Osteoblast (primary cell): ENCODE measurements around the gene INSYN2B. TPM values are rescaled to one million over a fixed set of nuclear protein-coding genes. Genes with fewer than 3 reads are reported as not detected.

ENCODE experiments used
- DNase-seq: peaks from one replicate; pipeline ENCODE4 v3.0.0; 2011; ENCODE audit warnings: low spot score, mixed read lengths; ENCODE audit not compliant: insufficient read length; ENCODE audit errors: missing footprints
- H2AFZ ChIP-seq: 2 replicates; pipeline ENCODE4 v1.6.0; 2011; ENCODE audit warnings: mild to moderate bottlenecking, low read length
- H3K27ac ChIP-seq: 2 replicates; pipeline ENCODE4 v1.5.1; 2011; ENCODE audit warnings: mild to moderate bottlenecking, low read depth, low read length, moderate library complexity
- H3K27me3 ChIP-seq: 2 replicates; pipeline ENCODE4 v1.6.0; 2012; ENCODE audit warnings: mild to moderate bottlenecking, control low read depth, inconsistent platforms, low read length, moderate library complexity; ENCODE audit not compliant: insufficient read depth
- H3K36me3 ChIP-seq: 2 replicates; pipeline ENCODE4 v1.5.1; 2011; ENCODE audit warnings: mild to moderate bottlenecking, low read length, control low read depth, moderate library complexity; ENCODE audit not compliant: insufficient read depth
- H3K4me1 ChIP-seq: 2 replicates; pipeline ENCODE4 v1.5.1; 2011; ENCODE audit warnings: mild to moderate bottlenecking, low read length, control low read depth, moderate library complexity; ENCODE audit not compliant: insufficient read depth
- H3K4me2 ChIP-seq: 2 replicates; pipeline ENCODE4 v1.6.0; 2011; ENCODE audit warnings: mild to moderate bottlenecking, low read length; ENCODE audit not compliant: insufficient read depth
- H3K4me3 ChIP-seq: fragments of 200-600 bp; sonication (generic); 3 replicates; pipeline ENCODE4 v1.5.1; 2012; ENCODE audit warnings: mild to moderate bottlenecking, low read length, inconsistent platforms; ENCODE audit not compliant: insufficient read depth
- H3K79me2 ChIP-seq: 2 replicates; pipeline ENCODE4 v1.6.0; 2012; ENCODE audit warnings: mild to moderate bottlenecking, low read length, control low read depth, inconsistent platforms; ENCODE audit not compliant: insufficient read depth
- H3K9me3 ChIP-seq: 2 replicates; pipeline ENCODE4 v1.5.1; 2011; ENCODE audit warnings: low read depth, low read length, control low read depth
- H4K20me1 ChIP-seq: 2 replicates; pipeline ENCODE4 v1.6.0; 2012; ENCODE audit warnings: mild to moderate bottlenecking, low read length, control low read depth; ENCODE audit not compliant: insufficient read depth
- total RNA-seq: library from RNA; depleted of rRNA; stranded (reverse); fragments of >200 nt; gene quantifications from 2 replicates; pipeline ENCODE4 v1.2.3, GENCODE V29; 2012
- TF ChIP-seq, protein P1 (sequence below): IDR thresholded peaks from 2 replicates; pipeline ENCODE4 v1.5.1; 2011; ENCODE audit warnings: mild to moderate bottlenecking, low read depth, low read length, moderate library complexity; ENCODE audit errors: extremely low read depth

Gene INSYN2B
- total RNA-seq, 1 donor, result 2.2 TPM

DNA sequence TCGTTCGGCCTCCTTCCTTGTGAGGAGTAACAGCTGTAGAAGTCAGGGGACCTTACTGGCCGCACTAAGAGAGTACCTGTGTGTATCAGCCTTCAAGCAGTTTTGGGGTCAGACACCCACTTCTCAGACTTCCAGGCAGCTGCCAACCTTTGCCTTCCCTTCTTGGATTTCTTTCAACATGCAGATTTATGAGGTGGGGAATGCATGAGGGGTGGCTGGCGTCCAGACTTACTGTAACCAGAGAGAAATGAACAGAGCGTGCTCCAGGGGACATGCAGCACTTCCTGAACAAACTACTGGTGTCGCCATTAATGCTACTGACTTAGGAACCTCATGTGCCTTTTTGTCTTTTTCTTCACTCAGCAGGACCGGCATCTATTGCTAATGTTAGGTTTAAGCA is 46.7 kb downstream of the INSYN2B start:
- Histone ChIP-seq H3K27ac (no peak overlapping the region), H3K4me3 (no peak overlapping the region), H3K4me1 (no peaks in the 10 kb centered on the region), H3K79me2 (no peaks in the 10 kb centered on the region), H3K4me2 (no peak overlapping the region), H3K9me3 (no peaks in the 10 kb centered on the region), H3K36me3 (peaks cover 11% of the 10 kb centered on the region), H4K20me1 (no peaks in the 10 kb centered on the region), H2AFZ (no peak overlapping the region), H3K27me3 (no peaks in the 10 kb centered on the region)
- TF ChIP-seq, protein P1, sequence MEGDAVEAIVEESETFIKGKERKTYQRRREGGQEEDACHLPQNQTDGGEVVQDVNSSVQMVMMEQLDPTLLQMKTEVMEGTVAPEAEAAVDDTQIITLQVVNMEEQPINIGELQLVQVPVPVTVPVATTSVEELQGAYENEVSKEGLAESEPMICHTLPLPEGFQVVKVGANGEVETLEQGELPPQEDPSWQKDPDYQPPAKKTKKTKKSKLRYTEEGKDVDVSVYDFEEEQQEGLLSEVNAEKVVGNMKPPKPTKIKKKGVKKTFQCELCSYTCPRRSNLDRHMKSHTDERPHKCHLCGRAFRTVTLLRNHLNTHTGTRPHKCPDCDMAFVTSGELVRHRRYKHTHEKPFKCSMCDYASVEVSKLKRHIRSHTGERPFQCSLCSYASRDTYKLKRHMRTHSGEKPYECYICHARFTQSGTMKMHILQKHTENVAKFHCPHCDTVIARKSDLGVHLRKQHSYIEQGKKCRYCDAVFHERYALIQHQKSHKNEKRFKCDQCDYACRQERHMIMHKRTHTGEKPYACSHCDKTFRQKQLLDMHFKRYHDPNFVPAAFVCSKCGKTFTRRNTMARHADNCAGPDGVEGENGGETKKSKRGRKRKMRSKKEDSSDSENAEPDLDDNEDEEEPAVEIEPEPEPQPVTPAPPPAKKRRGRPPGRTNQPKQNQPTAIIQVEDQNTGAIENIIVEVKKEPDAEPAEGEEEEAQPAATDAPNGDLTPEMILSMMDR, result no peak
- no peak for DNase-seq

DNA sequence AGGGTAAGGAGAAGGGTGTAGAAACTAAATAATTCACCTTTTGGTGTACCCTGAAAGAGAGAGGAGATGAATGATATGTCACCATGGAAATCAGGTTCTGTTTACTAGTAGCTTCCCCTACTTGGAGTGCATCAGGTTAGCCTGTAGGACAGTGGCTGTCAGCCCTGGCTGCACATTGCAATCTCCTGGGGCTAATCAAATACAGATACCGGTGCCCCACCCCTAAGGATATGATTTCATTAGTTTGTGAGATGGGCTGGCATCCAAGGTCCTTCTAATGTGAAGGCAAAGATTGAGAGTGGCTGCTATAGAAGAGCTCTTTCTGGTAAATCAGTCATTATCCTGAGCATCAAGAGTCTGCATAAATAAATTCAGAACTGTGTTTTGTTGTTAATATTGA is 47.2 kb downstream of the INSYN2B start:
- Histone ChIP-seq H3K4me1 (no peaks in the 10 kb centered on the region), H3K4me3 (no peak overlapping the region), H4K20me1 (no peaks in the 10 kb centered on the region), H3K36me3 (peaks cover 11% of the 10 kb centered on the region), H3K27me3 (no peaks in the 10 kb centered on the region), H3K27ac (no peak overlapping the region), H3K79me2 (no peaks in the 10 kb centered on the region), H2AFZ (no peak overlapping the region), H3K9me3 (no peaks in the 10 kb centered on the region), H3K4me2 (no peak overlapping the region)
- TF ChIP-seq, protein P1, result no peak
- no peak for DNase-seq

DNA sequence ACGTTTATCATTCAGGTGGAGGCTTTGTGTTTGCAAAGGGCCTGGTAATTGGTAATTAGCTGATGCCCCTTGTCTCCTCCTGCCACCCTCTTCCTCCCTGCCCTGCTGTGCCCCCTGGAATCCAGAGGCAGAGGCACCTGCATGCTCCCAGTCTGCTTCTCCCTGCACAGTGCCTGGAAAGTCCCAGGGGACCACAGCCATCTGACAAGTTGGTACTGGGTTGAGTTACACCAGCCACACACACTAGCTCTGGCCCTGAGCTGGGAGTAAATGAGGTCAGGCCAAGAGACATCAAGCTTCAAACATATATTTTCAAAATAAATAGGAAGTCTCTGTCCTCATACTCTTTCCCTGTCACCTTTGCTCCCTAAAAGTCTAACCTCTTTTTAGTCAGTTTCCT is 56.3 kb downstream of the INSYN2B start:
- Histone ChIP-seq H3K27ac (no peak overlapping the region), H3K9me3 (no peaks in the 10 kb centered on the region), H3K27me3 (no peaks in the 10 kb centered on the region), H3K36me3 (no peaks in the 10 kb centered on the region), H2AFZ (no peak overlapping the region), H4K20me1 (no peaks in the 10 kb centered on the region), H3K4me3 (no peak overlapping the region), H3K4me2 (no peak overlapping the region), H3K79me2 (no peaks in the 10 kb centered on the region), H3K4me1 (no peaks in the 10 kb centered on the region)
- DNase-seq, result no peak
- TF ChIP-seq, protein P1, result no peak

DNA sequence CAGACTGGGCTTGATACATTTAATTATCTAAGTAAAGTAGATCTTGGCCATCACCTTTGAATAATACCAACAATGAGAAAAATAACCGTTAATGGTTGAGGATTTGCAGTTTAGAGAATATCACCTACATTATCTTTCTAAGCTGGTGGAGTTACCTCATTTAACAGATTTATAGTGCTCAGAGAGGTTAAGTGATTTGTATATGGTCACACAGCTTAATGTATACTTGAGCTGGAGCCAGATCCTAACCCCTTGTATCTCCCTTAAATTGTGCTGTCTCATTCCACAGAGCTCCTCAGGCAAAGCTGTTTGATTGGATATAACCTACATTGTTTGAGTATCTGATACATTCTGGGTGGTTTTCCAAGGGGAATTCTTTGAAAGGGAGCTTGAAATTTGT is 57.8 kb downstream of the INSYN2B start:
- no peak overlapping the region for H3K4me2 ChIP-seq
- TF ChIP-seq, protein P1, result no peak
- H3K9me3 ChIP-seq, result no peaks in the 10 kb centered on the region
- no peaks in the 10 kb centered on the region for H4K20me1 ChIP-seq
- H3K36me3 ChIP-seq, result no peaks in the 10 kb centered on the region
- DNase-seq, result no peak
- H3K4me1 ChIP-seq, result no peaks in the 10 kb centered on the region
- no peaks in the 10 kb centered on the region for H3K27me3 ChIP-seq
- H3K79me2 ChIP-seq, result no peaks in the 10 kb centered on the region
- no peak overlapping the region for H3K4me3 ChIP-seq
- no peak overlapping the region for H3K27ac ChIP-seq
- no peak overlapping the region for H2AFZ ChIP-seq
